Smooth muscle cell (in vitro differentiated cells): ENCODE data around the gene UTS2B. TPM values are rescaled to one million over a fixed set of nuclear protein-coding genes. Genes with fewer than 3 reads are reported as not detected.

Experiments used
- DNase-seq: peaks from one replicate; lab custom pipeline; 2025; ENCODE audit not compliant: unreplicated experiment; lab: John Stamatoyannopoulos, UW
- H2AFZ ChIP-seq: fragments of 200-600 bp; sonication (generic); 2 replicates; pipeline ENCODE4 v1.6.0; 2016; ENCODE audit warnings: antibody characterized with exemption, low read depth, mild to moderate bottlenecking
- H3F3A ChIP-seq: fragments of 200-600 bp; sonication (generic); 2 replicates; pipeline ENCODE4 v1.6.0; 2017; ENCODE audit warnings: antibody characterized with exemption, low read depth
- H3K27ac ChIP-seq: fragments of 200-600 bp; sonication (generic); 2 replicates; pipeline ENCODE4 v1.5.1; 2016; ENCODE audit warnings: low read depth, mild to moderate bottlenecking
- H3K27me3 ChIP-seq: fragments of 200-600 bp; sonication (generic); 2 replicates; pipeline ENCODE4 v1.6.1; 2016; ENCODE audit warnings: low read depth, mild to moderate bottlenecking
- H3K36me3 ChIP-seq: fragments of 200-600 bp; sonication (generic); 2 replicates; pipeline ENCODE4 v1.5.1; 2016; ENCODE audit warnings: low read depth
- H3K4me1 ChIP-seq: fragments of 200-600 bp; sonication (generic); 2 replicates; pipeline ENCODE4 v1.5.1; 2016; ENCODE audit warnings: low read depth
- H3K4me2 ChIP-seq: fragments of 200-600 bp; sonication (generic); 2 replicates; pipeline ENCODE4 v1.6.0; 2016; ENCODE audit warnings: mild to moderate bottlenecking
- H3K4me3 ChIP-seq: fragments of 200-600 bp; sonication (generic); 2 replicates; pipeline ENCODE4 v1.5.1; 2016; ENCODE audit warnings: mild to moderate bottlenecking
- H3K79me2 ChIP-seq: fragments of 200-600 bp; sonication (generic); 2 replicates; pipeline ENCODE4 v1.6.0; 2016; ENCODE audit warnings: low read depth, mild to moderate bottlenecking
- H3K9ac ChIP-seq: fragments of 200-600 bp; sonication (generic); 2 replicates; pipeline ENCODE4 v1.6.0; 2016; ENCODE audit warnings: low read depth
- H3K9me3 ChIP-seq: fragments of 200-600 bp; sonication (generic); replicated peaks from 2 replicates; pipeline ENCODE4 v1.5.1; 2016; ENCODE audit warnings: low read depth
- H4K20me1 ChIP-seq: fragments of 200-600 bp; sonication (generic); 2 replicates; pipeline ENCODE4 v1.6.0; 2016; ENCODE audit warnings: low read depth
- WGBS: methylation state at CpG from one replicate; pipeline ENCODE4 v1.1.7; 2016; ENCODE audit warnings: low lambda C conversion rate; 5-methylcytosine and 5-hydroxymethylcytosine counted together
- polyA plus RNA-seq: library from polyadenylated mRNA; unstranded; fragments of >200 nt; fragmentation: Nextera tagmentation; extraction: Ambion mirVana; gene quantifications from 2 replicates; pipeline ENCODE4 v1.2.1, GENCODE V29; 2016
- total RNA-seq: library from RNA; depleted of rRNA; stranded (reverse); fragments of >200 nt; gene quantifications from 2 replicates; pipeline ENCODE4 v1.2.3, GENCODE V29; 2014
- TF ChIP-seq, protein P1 (sequence below): fragments of 200-600 bp; sonication (generic); IDR thresholded peaks from 2 replicates; pipeline ENCODE4 v1.5.1; 2017; ENCODE audit warnings: borderline replicate concordance, mild to moderate bottlenecking, antibody characterized with exemption; ENCODE audit not compliant: insufficient read depth, poor library complexity, severe bottlenecking

The UTS2B gene
- total and polyA plus RNA-seq, 2 experiments from 2014 or later: 1.1 TPM; not detected in 1

DNA sequence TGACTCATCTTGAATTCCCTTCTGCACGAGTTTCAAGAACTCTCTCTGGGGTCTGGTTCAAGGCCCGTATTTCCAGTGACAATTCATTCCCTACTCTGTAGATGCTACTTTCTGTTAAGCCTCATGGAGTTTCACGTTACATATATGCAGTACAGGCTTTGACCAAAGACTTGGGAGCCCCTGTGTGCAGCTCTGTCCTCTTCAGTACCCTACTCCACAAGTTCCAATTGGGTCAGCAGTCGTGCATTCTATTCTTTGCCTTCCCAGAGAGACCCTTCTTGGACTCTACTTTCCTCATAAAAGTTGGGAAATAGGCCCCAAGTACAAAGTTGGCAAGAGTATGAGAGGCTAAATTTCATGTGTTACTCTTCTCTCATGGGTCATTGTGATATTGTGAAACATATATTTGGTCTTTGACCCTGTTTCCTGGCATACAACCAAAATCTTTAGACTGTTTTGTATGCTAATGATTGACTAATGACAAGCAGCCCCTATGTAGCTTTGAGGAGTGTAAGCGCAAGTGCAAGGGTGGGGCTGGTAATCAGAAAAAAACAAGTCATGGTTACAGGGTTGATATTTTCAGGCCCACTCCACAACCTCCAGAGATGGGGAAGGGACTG is 16.1 kb downstream of the UTS2B start:
- no peak overlapping the region for H3K9ac ChIP-seq
- no peaks in the 10 kb centered on the region for H3K27me3 ChIP-seq
- no peaks in the 10 kb centered on the region for H3K9me3 ChIP-seq
- H4K20me1 ChIP-seq: no peaks in the 10 kb centered on the region
- 79% methylated on average over 5 of the region's 5 CpGs for WGBS
- no peak overlapping the region for H3K27ac ChIP-seq
- no peak overlapping the region for H2AFZ ChIP-seq
- TF ChIP-seq, protein P1, sequence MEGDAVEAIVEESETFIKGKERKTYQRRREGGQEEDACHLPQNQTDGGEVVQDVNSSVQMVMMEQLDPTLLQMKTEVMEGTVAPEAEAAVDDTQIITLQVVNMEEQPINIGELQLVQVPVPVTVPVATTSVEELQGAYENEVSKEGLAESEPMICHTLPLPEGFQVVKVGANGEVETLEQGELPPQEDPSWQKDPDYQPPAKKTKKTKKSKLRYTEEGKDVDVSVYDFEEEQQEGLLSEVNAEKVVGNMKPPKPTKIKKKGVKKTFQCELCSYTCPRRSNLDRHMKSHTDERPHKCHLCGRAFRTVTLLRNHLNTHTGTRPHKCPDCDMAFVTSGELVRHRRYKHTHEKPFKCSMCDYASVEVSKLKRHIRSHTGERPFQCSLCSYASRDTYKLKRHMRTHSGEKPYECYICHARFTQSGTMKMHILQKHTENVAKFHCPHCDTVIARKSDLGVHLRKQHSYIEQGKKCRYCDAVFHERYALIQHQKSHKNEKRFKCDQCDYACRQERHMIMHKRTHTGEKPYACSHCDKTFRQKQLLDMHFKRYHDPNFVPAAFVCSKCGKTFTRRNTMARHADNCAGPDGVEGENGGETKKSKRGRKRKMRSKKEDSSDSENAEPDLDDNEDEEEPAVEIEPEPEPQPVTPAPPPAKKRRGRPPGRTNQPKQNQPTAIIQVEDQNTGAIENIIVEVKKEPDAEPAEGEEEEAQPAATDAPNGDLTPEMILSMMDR: no peak
- H3K4me1 ChIP-seq: no peaks in the 10 kb centered on the region
- no peak overlapping the region for H3K4me3 ChIP-seq
- H3K4me2 ChIP-seq: no peak overlapping the region
- H3F3A ChIP-seq: no peaks in the 10 kb centered on the region
- H3K79me2 ChIP-seq: no peaks in the 10 kb centered on the region
- no peak for DNase-seq
- H3K36me3 ChIP-seq: no peaks in the 10 kb centered on the region

DNA sequence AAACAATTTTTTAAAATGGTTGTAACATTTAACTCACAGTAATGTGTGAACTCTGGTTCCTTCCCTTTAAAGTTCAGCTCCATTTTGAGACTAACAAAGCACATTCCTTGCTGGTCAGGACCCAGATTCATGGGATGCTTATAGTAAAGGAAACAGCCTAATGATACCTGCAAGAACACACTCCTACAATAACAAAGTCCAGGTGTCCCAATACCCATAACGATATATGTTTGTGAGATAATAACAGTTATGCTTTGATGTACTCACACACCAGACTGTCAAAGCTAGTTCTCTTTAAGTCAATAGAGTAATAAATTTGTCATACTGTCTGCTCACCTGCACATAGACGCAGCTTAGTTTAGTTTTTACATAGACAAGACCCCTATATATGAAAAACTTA is 17.0 kb downstream of the UTS2B start:
- no peak overlapping the region for H3K9ac ChIP-seq
- no peaks in the 10 kb centered on the region for H3K79me2 ChIP-seq
- TF ChIP-seq, protein P1: no peak
- H3F3A ChIP-seq: no peaks in the 10 kb centered on the region
- H2AFZ ChIP-seq: no peak overlapping the region
- no peaks in the 10 kb centered on the region for H3K36me3 ChIP-seq
- no peaks in the 10 kb centered on the region for H3K27me3 ChIP-seq
- H3K4me1 ChIP-seq: no peaks in the 10 kb centered on the region
- no peaks in the 10 kb centered on the region for H3K9me3 ChIP-seq
- no peak overlapping the region for H3K4me2 ChIP-seq
- 92% methylated on average over 2 of the region's 2 CpGs for WGBS
- no peak overlapping the region for H3K27ac ChIP-seq
- H4K20me1 ChIP-seq: no peaks in the 10 kb centered on the region
- H3K4me3 ChIP-seq: no peak overlapping the region
- no peak for DNase-seq

DNA sequence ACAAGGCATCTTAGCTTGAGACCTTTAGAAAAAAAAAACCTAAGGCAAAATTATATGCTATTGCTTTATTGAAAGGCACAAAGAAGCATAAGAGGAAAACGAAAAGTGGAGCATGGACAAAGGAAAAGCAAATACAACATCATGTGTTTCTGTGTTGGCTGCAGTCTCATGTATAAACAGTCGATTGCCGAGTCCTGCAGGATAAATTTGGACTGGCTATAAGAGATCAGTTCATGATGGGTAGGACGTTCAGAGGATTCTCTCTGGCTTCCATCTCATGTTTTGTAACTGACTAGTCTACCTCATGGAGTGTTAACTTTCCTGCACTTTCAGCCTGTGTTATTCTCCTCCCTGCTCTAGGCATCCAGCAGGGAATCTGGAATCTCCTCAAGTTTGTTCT is 23.0 kb downstream of the UTS2B start:
- H2AFZ ChIP-seq: no peak overlapping the region
- H4K20me1 ChIP-seq: no peaks in the 10 kb centered on the region
- TF ChIP-seq, protein P1: no peak
- H3K4me3 ChIP-seq: no peak overlapping the region
- no peak overlapping the region for H3K9ac ChIP-seq
- H3K4me2 ChIP-seq: no peak overlapping the region
- 85% methylated on average over 4 of the region's 4 CpGs for WGBS
- DNase-seq: no peak
- no peaks in the 10 kb centered on the region for H3K4me1 ChIP-seq
- H3K36me3 ChIP-seq: no peaks in the 10 kb centered on the region
- no peak overlapping the region for H3K27ac ChIP-seq
- H3K79me2 ChIP-seq: no peaks in the 10 kb centered on the region
- no peaks in the 10 kb centered on the region for H3F3A ChIP-seq
- no peaks in the 10 kb centered on the region for H3K27me3 ChIP-seq
- H3K9me3 ChIP-seq: no peaks in the 10 kb centered on the region

DNA sequence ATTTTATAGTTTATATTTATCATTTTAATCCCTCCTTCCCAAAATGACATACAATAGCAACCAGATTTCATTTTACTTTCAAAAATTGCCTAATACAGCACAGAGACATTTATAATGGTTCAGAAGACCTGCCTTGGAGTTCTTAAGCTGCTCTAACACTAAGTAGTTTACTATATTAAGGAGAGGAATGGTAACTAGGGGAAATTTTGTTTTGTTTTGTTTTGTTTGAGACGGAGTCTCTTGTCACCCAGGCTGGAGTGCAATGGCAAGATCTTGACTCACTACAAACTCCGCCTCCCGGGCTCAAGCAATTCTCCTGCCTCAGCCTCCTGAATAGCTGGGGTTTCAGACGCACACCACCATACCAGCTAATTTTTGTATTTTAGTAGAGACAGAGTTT is 23.9 kb downstream of the UTS2B start:
- no peak overlapping the region for H3K4me2 ChIP-seq
- no peaks in the 10 kb centered on the region for H3K36me3 ChIP-seq
- H3K27me3 ChIP-seq: no peaks in the 10 kb centered on the region
- 92% methylated on average over 4 of the region's 4 CpGs for WGBS
- H3K79me2 ChIP-seq: no peaks in the 10 kb centered on the region
- DNase-seq: no peak
- H3F3A ChIP-seq: no peaks in the 10 kb centered on the region
- TF ChIP-seq, protein P1: no peak
- H3K4me1 ChIP-seq: no peaks in the 10 kb centered on the region
- no peak overlapping the region for H3K27ac ChIP-seq
- no peaks in the 10 kb centered on the region for H3K9me3 ChIP-seq
- H4K20me1 ChIP-seq: no peaks in the 10 kb centered on the region
- H2AFZ ChIP-seq: no peak overlapping the region
- H3K9ac ChIP-seq: no peak overlapping the region
- H3K4me3 ChIP-seq: no peak overlapping the region
